ENCODE data around the gene UBA6.

DNA sequence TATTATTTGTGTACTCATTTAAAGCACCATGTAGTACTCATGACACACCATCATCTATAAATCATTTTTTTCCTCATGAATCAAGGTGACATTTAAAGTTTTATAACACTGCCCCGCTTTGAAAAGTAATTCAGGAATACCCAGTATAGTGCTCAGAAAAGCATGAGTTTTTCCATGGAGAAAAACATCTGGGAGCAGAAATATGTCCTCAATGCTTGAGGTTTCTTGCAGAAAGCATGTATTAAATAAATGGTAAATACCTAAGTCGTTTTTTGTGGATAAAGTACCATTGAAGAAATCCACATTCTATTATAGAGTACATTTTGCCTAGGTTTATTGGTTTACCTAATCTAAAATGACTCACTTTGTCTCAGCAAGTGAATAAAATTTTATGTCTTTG, 66.2 kb downstream of the UBA6 start:
- no peak for TF ChIP-seq BHLHE40 (IDR thresholded peaks at IDR 0.05; ENCODE audit: borderline replicate concordance)
- TF ChIP-seq HDGF (IDR thresholded peaks at IDR 0.05; ENCODE audit: borderline replicate concordance) = no peak
- TF ChIP-seq ELF4 (IDR thresholded peaks at IDR 0.05) = no peak
- no peak for TF ChIP-seq FOXM1 (IDR thresholded peaks at IDR 0.05; ENCODE audit: borderline replicate concordance)
- no peak for TF ChIP-seq SP1 (IDR thresholded peaks at IDR 0.05)
- no peak for TF ChIP-seq SUZ12 (IDR thresholded peaks at IDR 0.05)

All from HEK293T (cell line).